HG03045 (cell line): Measurements from ENCODE around the gene ESF1.

Source experiments
- ATAC-seq: cut with Tn5 transposase; IDR thresholded peaks from one replicate; pipeline ENCODE4 v1.9.1; 2021; ENCODE audit warnings: mild to moderate bottlenecking, moderate library complexity; ENCODE audit not compliant: unreplicated experiment

Gene ESF1, protein sequence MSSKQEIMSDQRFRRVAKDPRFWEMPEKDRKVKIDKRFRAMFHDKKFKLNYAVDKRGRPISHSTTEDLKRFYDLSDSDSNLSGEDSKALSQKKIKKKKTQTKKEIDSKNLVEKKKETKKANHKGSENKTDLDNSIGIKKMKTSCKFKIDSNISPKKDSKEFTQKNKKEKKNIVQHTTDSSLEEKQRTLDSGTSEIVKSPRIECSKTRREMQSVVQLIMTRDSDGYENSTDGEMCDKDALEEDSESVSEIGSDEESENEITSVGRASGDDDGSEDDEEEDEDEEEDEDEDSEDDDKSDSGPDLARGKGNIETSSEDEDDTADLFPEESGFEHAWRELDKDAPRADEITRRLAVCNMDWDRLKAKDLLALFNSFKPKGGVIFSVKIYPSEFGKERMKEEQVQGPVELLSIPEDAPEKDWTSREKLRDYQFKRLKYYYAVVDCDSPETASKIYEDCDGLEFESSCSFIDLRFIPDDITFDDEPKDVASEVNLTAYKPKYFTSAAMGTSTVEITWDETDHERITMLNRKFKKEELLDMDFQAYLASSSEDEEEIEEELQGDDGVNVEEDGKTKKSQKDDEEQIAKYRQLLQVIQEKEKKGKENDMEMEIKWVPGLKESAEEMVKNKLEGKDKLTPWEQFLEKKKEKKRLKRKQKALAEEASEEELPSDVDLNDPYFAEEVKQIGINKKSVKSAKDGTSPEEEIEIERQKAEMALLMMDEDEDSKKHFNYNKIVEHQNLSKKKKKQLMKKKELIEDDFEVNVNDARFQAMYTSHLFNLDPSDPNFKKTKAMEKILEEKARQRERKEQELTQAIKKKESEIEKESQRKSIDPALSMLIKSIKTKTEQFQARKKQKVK

GRCh38 chr20:13784893-13785715, at the start of gene ESF1, which contains the start of gene NDUFAF5:
ESF1 (minus strand) TSS chr20:13784919; CDS start chr20:13783140, 1,779 bp downstream.
NDUFAF5 (plus strand) TSS chr20:13785028; CDS start chr20:13785069, 41 bp downstream.
- ATAC-seq: peak; percentile 97

GRCh38 chr20:13831476-13831875, 46.8 kb upstream of the ESF1 start:
- ATAC-seq: no peak

DNA sequence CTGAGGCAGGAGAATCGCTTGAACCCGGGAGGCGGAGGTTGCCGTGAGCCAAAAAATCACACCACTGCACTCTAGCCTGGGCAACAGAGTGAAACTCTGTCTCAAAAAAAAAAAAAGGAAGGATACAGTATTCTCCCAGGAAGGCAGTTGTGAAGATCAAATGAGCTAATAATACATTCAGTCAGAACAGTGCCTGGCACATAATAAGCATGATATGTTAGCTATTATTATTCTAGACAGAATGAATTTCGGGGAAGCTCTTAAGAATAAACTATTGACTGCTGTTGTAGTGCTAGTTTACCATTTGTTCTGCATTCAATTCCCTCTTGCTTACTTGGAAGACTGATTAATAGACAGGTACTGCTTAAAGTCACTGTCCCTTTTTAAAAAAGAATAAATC, 40.7 kb upstream of the ESF1 start:
- ATAC-seq: no peak

GRCh38 chr20:13824459-13824858, 39.7 kb upstream of the ESF1 start:
- ATAC-seq: no peak

DNA sequence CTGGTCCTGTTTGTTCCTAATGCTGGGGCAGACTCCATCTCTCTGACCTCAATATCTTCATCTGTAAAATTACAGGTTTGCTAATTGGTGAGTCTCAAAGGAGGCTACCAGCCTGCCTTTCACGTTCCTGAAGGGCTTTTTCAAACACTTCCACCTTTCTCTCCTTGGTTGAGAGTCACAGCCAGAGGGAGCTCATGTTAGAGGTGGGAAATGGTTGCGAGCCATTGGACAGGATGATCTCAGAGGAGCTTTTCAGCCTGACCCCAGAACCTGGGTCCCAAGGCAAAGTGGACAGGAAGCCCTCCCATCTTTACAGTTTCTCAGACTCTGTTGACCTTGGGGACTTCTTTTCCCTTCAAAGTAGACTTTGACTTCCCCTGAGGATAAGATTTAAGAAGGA, 37.7 kb upstream of the ESF1 start:
- ATAC-seq: no peak

DNA sequence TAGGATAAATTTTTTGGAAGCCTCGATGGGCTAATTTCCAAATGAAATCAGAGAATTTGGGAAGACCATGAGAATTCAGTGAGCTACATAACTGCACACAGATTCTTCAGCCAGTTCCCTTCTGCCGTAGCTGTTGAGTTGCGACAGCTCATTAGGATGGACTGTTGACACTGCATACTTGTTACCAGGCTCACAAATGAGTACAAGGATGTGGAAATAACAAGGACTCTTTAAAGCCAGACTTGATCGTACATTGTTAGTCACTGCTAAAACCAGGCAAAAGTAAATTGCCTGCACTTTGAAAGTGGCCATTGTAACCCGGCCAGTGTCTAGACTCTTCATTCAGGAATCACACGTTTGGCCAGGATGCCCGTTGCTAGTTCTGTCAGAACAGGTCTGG, 37.2 kb upstream of the ESF1 start:
- no peak for ATAC-seq

DNA sequence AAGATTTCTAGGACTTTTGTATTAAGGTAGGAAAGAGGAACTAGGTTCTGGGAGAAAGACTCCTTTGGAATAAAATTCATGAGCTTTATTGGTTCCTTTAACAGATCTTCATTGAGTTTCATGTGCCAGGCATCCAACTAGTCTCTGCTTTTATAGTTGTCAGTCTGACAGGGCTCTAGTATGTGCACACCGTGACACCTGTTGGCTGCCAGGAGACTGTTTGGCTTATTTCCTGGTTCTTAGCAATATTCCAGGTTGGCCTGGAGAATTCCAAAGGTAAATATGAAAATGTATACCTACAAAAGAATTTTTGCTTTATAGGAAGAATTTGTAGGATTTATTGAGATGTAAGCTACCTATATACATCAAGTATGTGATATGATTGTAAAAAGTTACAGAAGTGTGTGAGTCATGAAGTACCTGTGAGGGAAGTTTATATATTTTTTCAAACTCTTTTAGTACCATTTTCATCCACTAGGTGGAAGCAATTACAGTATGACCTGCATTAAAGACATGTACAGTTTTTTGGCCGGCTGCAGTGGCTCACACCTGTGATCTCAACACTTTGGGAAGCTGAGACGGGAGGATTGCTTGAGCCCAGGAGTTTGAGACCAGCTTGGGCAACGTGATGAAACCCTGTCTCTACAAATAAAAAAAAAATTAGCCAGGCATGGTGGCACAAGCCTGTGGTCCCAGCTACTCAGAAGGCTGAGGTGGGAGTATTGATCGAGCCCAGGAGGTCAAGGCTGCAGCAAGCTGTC, 35.3 kb upstream of the ESF1 start:
- peak; percentile 61 for ATAC-seq

DNA sequence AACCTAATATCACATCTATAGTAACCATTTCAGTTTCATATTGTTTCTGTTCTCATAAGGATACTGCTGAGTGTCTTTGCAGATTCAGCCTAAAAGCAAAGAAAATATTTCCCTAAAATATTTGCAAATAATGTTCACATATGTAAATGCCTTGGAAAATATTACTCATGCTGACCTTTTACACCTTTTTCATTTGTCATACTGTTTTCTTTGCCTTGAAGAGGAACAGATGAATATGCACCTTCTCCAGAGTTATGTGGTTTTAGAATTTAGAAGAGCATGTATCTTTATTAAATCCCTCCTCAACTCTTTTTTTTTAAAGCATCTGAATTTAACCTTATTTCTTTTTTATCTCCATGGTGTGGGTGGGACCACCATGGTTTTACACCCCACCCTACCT, 32.6 kb upstream of the ESF1 start:
- ATAC-seq: no peak

GRCh38 chr20:13816757-13817156, 32.0 kb upstream of the ESF1 start:
- ATAC-seq: no peak

DNA sequence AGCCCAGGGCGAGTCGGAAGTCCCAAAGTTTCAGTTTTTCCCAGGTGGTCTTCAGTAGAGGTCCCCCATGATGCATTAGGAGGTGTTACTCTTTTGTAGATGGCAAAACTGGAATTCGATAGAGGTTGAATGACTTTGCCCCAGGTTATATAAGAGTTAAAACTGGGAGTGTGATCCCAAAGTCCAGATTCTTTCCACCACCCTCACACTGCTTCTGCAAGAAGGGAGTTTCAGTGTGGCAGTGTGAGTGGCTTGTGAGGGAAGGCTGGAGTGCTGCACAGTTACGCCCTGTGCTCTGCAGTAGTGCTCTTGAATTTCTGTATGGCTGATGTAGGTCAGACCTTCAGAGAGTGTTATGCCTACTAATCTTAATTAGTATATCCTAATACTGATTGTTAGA, 30.0 kb upstream of the ESF1 start:
- no peak for ATAC-seq

- no peak for ATAC-seq
Observed at GRCh38 chr20:13813910-13814309, 29.2 kb upstream of the ESF1 start.

DNA sequence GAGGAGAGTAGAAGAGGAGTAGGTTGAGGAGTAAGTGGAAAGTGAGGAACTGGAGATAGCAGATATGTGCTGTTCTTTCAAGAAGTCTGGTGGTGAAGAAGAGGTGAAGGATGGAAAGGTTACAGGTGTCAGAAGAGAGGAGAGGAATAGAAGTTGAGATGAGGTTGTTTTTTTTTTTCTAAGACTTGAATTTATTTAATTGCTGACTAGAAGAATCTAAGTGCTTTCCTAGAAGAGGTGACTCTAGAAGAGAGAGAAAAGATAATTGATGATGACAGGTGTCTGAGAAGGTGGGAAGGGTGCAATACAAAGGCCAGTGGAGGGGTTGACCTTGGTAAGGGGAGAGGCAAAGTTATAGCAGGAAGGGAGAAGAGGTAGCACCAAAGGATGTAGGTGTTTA, 25.7 kb upstream of the ESF1 start:
- ATAC-seq: no peak

DNA sequence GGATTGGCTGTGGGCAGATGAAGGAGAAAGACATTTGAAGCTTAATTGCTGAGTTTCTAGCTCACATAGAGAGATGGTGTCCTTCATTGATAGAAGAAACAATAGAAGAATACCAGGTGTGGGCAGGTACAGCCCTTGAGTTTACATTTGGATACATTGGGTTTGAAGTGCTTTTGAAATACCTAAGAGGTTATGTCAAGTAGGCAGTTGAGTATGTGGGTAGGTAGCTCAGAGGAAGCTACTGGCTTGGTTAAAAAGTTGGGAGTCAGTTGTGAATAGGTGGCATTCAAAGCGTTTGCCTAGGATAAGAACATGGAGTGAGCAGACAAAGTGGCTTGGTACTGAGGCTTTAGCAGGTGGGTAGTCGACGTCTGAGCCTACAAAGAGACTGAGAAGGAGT, 25.1 kb upstream of the ESF1 start:
- no peak for ATAC-seq

GRCh38 chr20:13809373-13809772, 24.7 kb upstream of the ESF1 start:
- ATAC-seq: no peak

- no peak for ATAC-seq
Observed at GRCh38 chr20:13800728-13801134, 16.0 kb upstream of the ESF1 start.

GRCh38 chr20:13799974-13800373, 15.3 kb upstream of the ESF1 start:
- ATAC-seq: no peak

- ATAC-seq: no peak
Observed at GRCh38 chr20:13799040-13799439, 14.3 kb upstream of the ESF1 start.

DNA sequence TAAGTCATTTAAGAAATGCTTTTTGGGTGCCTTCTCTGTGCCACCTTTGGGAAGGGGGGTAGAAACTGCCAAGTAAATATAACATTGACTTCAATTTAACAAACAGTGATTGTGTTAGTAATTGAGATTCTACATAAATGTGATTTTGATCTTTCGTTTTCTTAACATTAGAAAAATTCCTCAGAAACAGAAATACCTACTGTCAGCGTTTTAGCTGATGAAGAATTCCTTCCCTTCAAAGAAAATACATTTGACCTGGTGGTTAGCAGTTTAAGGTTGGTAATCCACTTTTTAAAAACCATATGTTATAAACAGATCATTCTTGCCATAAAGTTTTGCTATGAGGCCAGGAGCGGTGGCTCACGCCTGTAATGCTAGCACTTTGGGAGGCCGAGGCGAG, 9.9 kb upstream of the ESF1 start:
- ATAC-seq: no peak

DNA sequence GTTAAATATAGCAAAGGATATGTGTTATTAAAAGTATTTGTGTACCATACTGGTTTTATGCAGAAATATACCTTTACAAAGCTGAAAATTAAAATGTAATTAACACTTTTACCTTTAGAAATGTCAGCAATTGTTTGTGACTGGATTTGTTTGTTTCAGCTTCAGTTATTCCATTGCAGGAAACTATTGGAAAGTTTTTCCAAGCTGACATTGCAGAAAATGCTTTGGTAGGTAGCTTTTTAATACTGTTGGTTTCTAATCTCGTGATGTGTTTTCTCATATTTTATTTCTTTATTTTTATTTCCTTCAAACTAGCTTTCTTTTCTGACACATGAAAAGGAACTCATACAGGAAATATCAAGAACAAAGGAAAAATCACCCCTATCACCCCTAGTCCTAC, 8.3 kb upstream of the ESF1 start:
- ATAC-seq: no peak
